Ishikawa (cell line): ENCODE data around the gene BTBD2.

Experiments used
- CEBPB ChIP-seq: IDR thresholded peaks from 2 replicates; pipeline ENCODE4 v1.6.1; 2012
- CREB1 ChIP-seq: IDR thresholded peaks from 2 replicates; pipeline ENCODE4 v1.6.1; 2012; ENCODE audit warnings: low read depth
- EP300 ChIP-seq: IDR thresholded peaks from 2 replicates; pipeline ENCODE4 v1.6.1; 2012; ENCODE audit warnings: borderline replicate concordance
- FOXM1 ChIP-seq: IDR thresholded peaks from 2 replicates; pipeline ENCODE4 v1.6.1; 2012; ENCODE audit warnings: low read depth, borderline replicate concordance
- NFIC ChIP-seq: IDR thresholded peaks from 2 replicates; pipeline ENCODE4 v1.6.1; 2012
- RAD21 ChIP-seq: IDR thresholded peaks from 2 replicates; pipeline ENCODE4 v1.6.1; 2012; ENCODE audit warnings: low read depth
- TAF1 ChIP-seq: IDR thresholded peaks from 2 replicates; pipeline ENCODE4 v1.6.1; 2012; ENCODE audit warnings: low read depth, mild to moderate bottlenecking
- TCF12 ChIP-seq: IDR thresholded peaks from 2 replicates; pipeline ENCODE4 v1.6.1; 2012; ENCODE audit warnings: low read depth
- TEAD4 ChIP-seq: IDR thresholded peaks from 2 replicates; pipeline ENCODE4 v1.6.1; 2012
- YY1 ChIP-seq: IDR thresholded peaks from 2 replicates; pipeline ENCODE4 v1.6.1; 2012; ENCODE audit warnings: low read depth
- ZBTB7A ChIP-seq: IDR thresholded peaks from 2 replicates; pipeline ENCODE4 v1.6.1; 2012; ENCODE audit warnings: low read depth
- TF ChIP-seq, protein P1 (sequence below): IDR thresholded peaks from 2 replicates; pipeline ENCODE4 v1.6.1; 2012

DNA sequence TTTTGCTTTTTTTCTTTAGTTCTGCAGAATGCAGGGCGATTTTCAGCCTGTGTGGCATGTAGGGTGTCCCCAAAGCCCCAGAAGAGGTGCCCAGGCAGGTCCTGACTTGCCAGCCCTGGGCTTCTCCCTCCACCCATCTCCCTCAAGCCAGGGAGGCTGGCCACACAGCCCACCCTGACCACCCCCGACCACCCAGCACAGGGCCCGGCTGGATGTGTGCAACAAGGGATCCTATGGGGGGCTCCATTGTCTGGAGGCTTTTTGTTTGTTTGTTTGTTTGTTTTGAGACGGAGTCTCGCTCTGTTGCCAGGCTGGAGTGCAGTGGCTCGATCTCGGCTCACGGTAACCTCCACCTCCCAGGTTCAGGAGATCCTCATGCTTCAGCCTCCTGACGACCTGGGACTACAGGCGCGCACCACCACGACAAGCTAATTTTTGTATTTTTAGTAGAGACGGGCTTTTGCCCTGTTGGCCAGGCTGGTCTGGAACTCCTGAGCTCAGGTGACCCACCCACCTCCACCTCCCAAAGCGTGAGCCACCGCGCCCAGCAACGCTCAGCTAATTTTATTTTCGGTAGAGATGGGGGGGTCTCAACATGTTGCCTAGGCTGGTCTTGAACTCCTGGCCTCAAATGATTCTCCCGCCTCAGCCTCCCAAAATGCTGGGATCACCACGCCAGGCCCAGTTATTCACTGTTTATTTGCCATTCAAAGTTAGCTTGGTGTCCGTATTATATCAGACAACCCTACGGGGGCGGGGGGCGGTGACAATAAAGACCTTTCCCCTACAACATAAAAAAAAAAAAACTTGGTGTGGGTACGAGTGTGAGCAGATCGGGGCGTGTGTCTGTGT is 43.3 kb upstream of the BTBD2 start:
- TF ChIP-seq YY1 (no peak), TAF1 (no peak), NFIC (no peak), CEBPB (no peak), FOXM1 (no peak), RAD21 (no peak), ZBTB7A (no peak), TCF12 (no peak), CREB1 (no peak), EP300 (no peak), TEAD4 (no peak)
- TF ChIP-seq, protein P1, sequence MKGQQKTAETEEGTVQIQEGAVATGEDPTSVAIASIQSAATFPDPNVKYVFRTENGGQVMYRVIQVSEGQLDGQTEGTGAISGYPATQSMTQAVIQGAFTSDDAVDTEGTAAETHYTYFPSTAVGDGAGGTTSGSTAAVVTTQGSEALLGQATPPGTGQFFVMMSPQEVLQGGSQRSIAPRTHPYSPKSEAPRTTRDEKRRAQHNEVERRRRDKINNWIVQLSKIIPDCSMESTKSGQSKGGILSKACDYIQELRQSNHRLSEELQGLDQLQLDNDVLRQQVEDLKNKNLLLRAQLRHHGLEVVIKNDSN: no peak
